HepG2 (cell line): Measurements from ENCODE around the gene LSMEM2. TPM values are rescaled to one million over a fixed set of nuclear protein-coding genes. Genes with fewer than 3 reads are reported as not detected.

Source experiments
- ATAC-seq: fragments of 200-7000 bp; cut with Tn5 transposase; 3 replicates; pipeline ENCODE4 v1.9.1; 2020; ENCODE audit warnings: mild to moderate bottlenecking, moderate library complexity
- BruUV-seq: library from RNA; stranded (reverse); fragments of 400-500 nt; replicated peaks from 2 replicates; lab custom pipeline; 2021; lab: Mats Ljungman, UMichigan
- CTCF ChIA-PET: fragments of 300-600 bp; formaldehyde crosslinking; extraction: SDS; loops from one replicate; lab custom pipeline; 2021; ENCODE audit warnings: low total read pairs, inconsistent platforms, low intra/inter-chr PET ratio; lab: Yijun Ruan, JAX
- POLR2A ChIA-PET: fragments of 350-600 bp; sonication (Branson Sonifier 250); formaldehyde crosslinking; loops from one replicate; lab custom pipeline; 2020; ENCODE audit warnings: antibody characterized with exemption, inconsistent platforms; lab: Yijun Ruan, JAX
- DNase-seq: peaks from one replicate; pipeline ENCODE4 v3.0.0-alpha.2; 2015; ENCODE audit warnings: low spot score
- FAIRE-seq: peaks from 3 replicates; lab custom pipeline; 2011; peaks lifted over from hg19 to GRCh38; lab: Jason Lieb, UNC
- H2AFZ ChIP-seq: one replicate; pipeline ENCODE4 v1.6.1; 2011; ENCODE audit warnings: low read length, inconsistent platforms
- H3K27ac ChIP-seq: fragments of 300-600 bp; 3 replicates; pipeline ENCODE4 v1.8.0; 2011; ENCODE audit warnings: mixed run types, mild to moderate bottlenecking, mixed read lengths, low read length, inconsistent platforms; ENCODE audit not compliant: insufficient read depth; ENCODE audit errors: extremely low read length
- H3K27me3 ChIP-seq, 2 experiments: fragments of 200-600 bp in 1 of 2; 2 replicates in 1 of 2; 3 replicates in 1 of 2; pipeline versions ENCODE4 v1.6.0 to v1.8.0; 2011; ENCODE audit warnings: low read length in 2 of 2, mild to moderate bottlenecking in 2 of 2, moderate library complexity in 2 of 2, inconsistent platforms in 1 of 2; ENCODE audit not compliant: insufficient read depth in 2 of 2, control insufficient read depth in 1 of 2
- H3K36me3 ChIP-seq, 2 experiments: fragments of 200-600 bp in 1 of 2; replicated peaks in 1 of 2; 2 replicates in 1 of 2; 3 replicates in 1 of 2; pipeline versions ENCODE4 v1.5.1 to v1.8.0; 2011; ENCODE audit warnings: low read length in 2 of 2, inconsistent platforms in 1 of 2; ENCODE audit not compliant: insufficient read depth in 2 of 2, control insufficient read depth in 1 of 2
- H3K4me1 ChIP-seq: 2 replicates; pipeline ENCODE4 v1.5.1; 2012; ENCODE audit warnings: low read length, inconsistent platforms; ENCODE audit not compliant: insufficient read depth
- H3K4me2 ChIP-seq: 2 replicates; pipeline ENCODE4 v1.6.0; 2011; ENCODE audit warnings: low read depth, low read length, inconsistent platforms
- H3K4me3 ChIP-seq, 3 experiments: fragments of 200-600 bp in 1 of 3; sonication (generic), shearing (Covaris generic) in 1 of 3; replicated peaks in 1 of 3; 2 replicates each; pipeline ENCODE4 v1.5.1; 2011 to 2016; ENCODE audit warnings: low read length in 3 of 3, inconsistent platforms in 2 of 3, low read depth in 2 of 3, mild to moderate bottlenecking in 2 of 3, control low read depth in 1 of 3, mixed read lengths in 1 of 3; ENCODE audit not compliant: insufficient read depth in 1 of 3
- H3K79me2 ChIP-seq: one replicate; pipeline ENCODE4 v1.6.1; 2011; ENCODE audit warnings: low read length, inconsistent platforms; ENCODE audit not compliant: insufficient read depth
- H3K9ac ChIP-seq: 2 replicates; pipeline ENCODE4 v1.6.0; 2011; ENCODE audit warnings: mild to moderate bottlenecking, low read depth, low read length, inconsistent platforms; ENCODE audit not compliant: insufficient read depth
- H3K9me3 ChIP-seq: 2 replicates; pipeline ENCODE4 v1.5.1; 2012; ENCODE audit warnings: mild to moderate bottlenecking, low read length
- H4K20me1 ChIP-seq: 2 replicates; pipeline ENCODE4 v1.6.0; 2011; ENCODE audit warnings: inconsistent platforms, mild to moderate bottlenecking, low read length, moderate library complexity; ENCODE audit not compliant: insufficient read depth
- ARNTL ChIP-seq: sonication (generic); formaldehyde crosslinking; IDR thresholded peaks from 2 replicates; pipeline ENCODE4 v1.4.0; 2020; ENCODE audit warnings: mild to moderate bottlenecking, missing genetic modification reagents
- BCL6 ChIP-seq: IDR thresholded peaks from 2 replicates; pipeline ENCODE4 v1.6.1; 2016; ENCODE audit warnings: missing genetic modification reagents, missing compliant biosample characterization
- BORCS8-MEF2B ChIP-seq: sonication (generic); formaldehyde crosslinking; IDR thresholded peaks from 2 replicates; pipeline ENCODE4 v1.8.0; 2022; ENCODE audit warnings: mild to moderate bottlenecking, missing genetic modification reagents
- CEBPB ChIP-seq: IDR thresholded peaks from 2 replicates; pipeline ENCODE4 v1.6.1; 2011; ENCODE audit warnings: low read depth, low read length, improper control_type of control experiment, borderline replicate concordance
- HCFC1 ChIP-seq: fragments of 150-350 bp; IDR thresholded peaks from 2 replicates; pipeline ENCODE4 v1.6.1; 2014; ENCODE audit warnings: low read depth, low read length
- JUN ChIP-seq: sonication (generic); formaldehyde crosslinking; IDR thresholded peaks from 2 replicates; pipeline ENCODE4 v1.4.0; 2020; ENCODE audit warnings: mild to moderate bottlenecking, missing genetic modification reagents
- KDM3A ChIP-seq: IDR thresholded peaks from 2 replicates; pipeline ENCODE4 v1.6.1; 2018; ENCODE audit warnings: low read depth, missing compliant biosample characterization
- MBNL3 ChIP-seq: fragments of 250-450 bp; sonication (Bioruptor Pico); conservative IDR thresholded peaks from 2 replicates; pipeline ENCODE4 v1.8.0; 2022; ENCODE audit warnings: mild to moderate bottlenecking, inconsistent platforms
- SETDB1 ChIP-seq: sonication (generic); formaldehyde crosslinking; IDR thresholded peaks from 2 replicates; pipeline ENCODE4 v1.5.1; 2020; ENCODE audit warnings: missing genetic modification reagents, mild to moderate bottlenecking, borderline replicate concordance
- TSC22D2 ChIP-seq: sonication (generic); formaldehyde crosslinking; IDR thresholded peaks from 2 replicates; pipeline ENCODE4 v1.5.1; 2020; ENCODE audit warnings: missing genetic modification reagents, mild to moderate bottlenecking, borderline replicate concordance
- ZFYVE20 ChIP-seq: sonication (generic); formaldehyde crosslinking; IDR thresholded peaks from 2 replicates; pipeline ENCODE4 v1.8.0; 2023; ENCODE audit warnings: low read depth, mild to moderate bottlenecking, moderate library complexity, missing genetic modification reagents, borderline replicate concordance
- ZNF232 ChIP-seq: sonication (generic); formaldehyde crosslinking; IDR thresholded peaks from 2 replicates; pipeline ENCODE4 v1.4.0; 2020; ENCODE audit warnings: missing genetic modification reagents, borderline replicate concordance
- ZNF263 ChIP-seq: sonication (generic); formaldehyde crosslinking; IDR thresholded peaks from 2 replicates; pipeline ENCODE4 v1.4.0; 2020; ENCODE audit warnings: missing genetic modification reagents
- ZNF678 ChIP-seq: sonication (generic); formaldehyde crosslinking; IDR thresholded peaks from 2 replicates; pipeline ENCODE4 v1.4.0; 2020; ENCODE audit warnings: mild to moderate bottlenecking, missing genetic modification reagents
- ZNF687 ChIP-seq: sonication (generic); formaldehyde crosslinking; IDR thresholded peaks from 2 replicates; pipeline ENCODE4 v1.5.1; 2020; ENCODE audit warnings: mild to moderate bottlenecking, missing genetic modification reagents, moderate library complexity
- whole genome bisulfite sequencing: methylation state at CpG from one replicate; pipeline ENCODE4 v1.1.6; 2017; ENCODE audit warnings: low lambda C conversion rate; 5-methylcytosine and 5-hydroxymethylcytosine counted together
- in situ Hi-C: cut with HindIII; loops from 2 replicates; pipeline ENCODE4 v1.10.0; 2017; ENCODE audit warnings: low pct_unique_long_range_greater_than_20kb; ENCODE audit not compliant: extremely low pct_ligation_motif_present
- intact Hi-C: fragments of 100-400 bp; cut with micrococcal nuclease; formaldehyde crosslinking; loops from one replicate; pipeline ENCODE4 v1.10.0; 2022; ENCODE audit not compliant: unreplicated experiment
- polyA plus RNA-seq, 8 experiments: library from polyadenylated mRNA; depleted of rRNA in 3 of 8; stranded (reverse) in 7 of 8; unstranded in 1 of 8; fragments of >200 nt; fragmentation: Illumina TruSeq in 4 of 8; extraction: Trizol in 4 of 8; gene quantifications; 2 replicates each; pipeline versions ENCODE4 v1.2.1 to v1.2.3, GENCODE V29; 2011 to 2016; ENCODE audit warnings: low read depth in 4 of 8, missing spikeins in 1 of 8, mixed read lengths in 1 of 8; ENCODE audit not compliant: insufficient read depth in 1 of 8
- total RNA-seq, 5 experiments: library from RNA; depleted of rRNA; stranded (reverse); fragments of >200 nt; fragmentation: Illumina TruSeq; extraction: Trizol; gene quantifications; 2 replicates each; pipeline ENCODE4 v1.2.3, GENCODE V29; 2016; ENCODE audit warnings: low read depth in 1 of 5
- TF ChIP-seq, protein P1 (sequence below): sonication (generic); formaldehyde crosslinking; conservative IDR thresholded peaks from 2 replicates; pipeline ENCODE4 v1.8.0; 2022; ENCODE audit warnings: mild to moderate bottlenecking, moderate library complexity, missing genetic modification reagents
- TF ChIP-seq, protein P2 (sequence below): IDR thresholded peaks from 2 replicates; pipeline ENCODE4 v1.6.1; 2012; ENCODE audit warnings: low read depth, low read length, improper control_type of control experiment

Gene LSMEM2
- total and polyA plus RNA-seq, 2 of the 13 experiments (the other 11 are each of a cell fraction or from before 2014, with no cell fraction given) = 0.07 to 0.41 TPM

DNA sequence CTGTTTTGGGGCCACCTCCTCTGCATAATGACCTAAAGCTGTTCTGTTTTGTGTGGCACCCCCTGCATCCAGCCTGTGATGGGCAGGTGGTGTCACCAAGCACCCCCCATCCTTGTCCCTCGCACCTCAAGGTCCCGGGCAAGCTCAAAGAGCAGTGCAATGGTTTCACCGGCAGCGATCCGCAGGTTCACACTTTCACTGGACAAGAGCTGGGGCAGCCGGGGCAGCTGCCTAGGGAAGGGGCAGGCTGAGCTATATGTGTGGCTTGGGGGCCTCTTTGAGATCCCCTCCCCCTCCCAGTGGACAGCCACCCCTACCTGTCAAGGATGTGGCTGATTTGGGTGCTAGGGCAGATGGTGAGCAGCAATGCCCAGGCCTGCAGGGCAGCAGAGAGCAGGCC is 10.2 kb downstream of the LSMEM2 start:
- H3K4me2 ChIP-seq = no peak overlapping the region
- CTCF ChIA-PET = no interaction called here
- no TSS peak for BruUV-seq
- peaks cover 28% of the 10 kb centered on the region for H3K4me1 ChIP-seq
- in situ Hi-C loops = no loop called here
- intact Hi-C loops = no loop called here
- WGBS = 96% methylated on average over 6 of the region's 6 CpGs
- H3K9me3 ChIP-seq = no peaks in the 10 kb centered on the region
- peaks cover 15% of the 10 kb centered on the region for H3K79me2 ChIP-seq
- ATAC-seq = no peak
- H4K20me1 ChIP-seq = no peaks in the 10 kb centered on the region
- no peak overlapping the region for H3K27ac ChIP-seq
- no peak for DNase-seq
- H3K36me3 ChIP-seq = peaks cover 22 to 40% of the 10 kb centered on the region in 2 experiments
- H2AFZ ChIP-seq = no peak overlapping the region
- TF ChIP-seq KDM3A (CRISPR knock-in tag) (no peak), ZNF678 (no peak), HCFC1 (no peak), MBNL3 (CRISPR knock-in tag) (no peak), ZFYVE20 (CRISPR knock-in tag) (no peak), CEBPB (no peak), SETDB1 (CRISPR knock-in tag) (no peak), ARNTL (CRISPR knock-in tag) (no peak), BCL6 (no peak), ZNF263 (CRISPR knock-in tag) (no peak), BORCS8-MEF2B (CRISPR knock-in tag) (no peak), ZNF232 (CRISPR knock-in tag) (no peak), JUN (no peak), ZNF687 (no peak), TSC22D2 (CRISPR knock-in tag) (no peak)
- TF ChIP-seq, protein P1, sequence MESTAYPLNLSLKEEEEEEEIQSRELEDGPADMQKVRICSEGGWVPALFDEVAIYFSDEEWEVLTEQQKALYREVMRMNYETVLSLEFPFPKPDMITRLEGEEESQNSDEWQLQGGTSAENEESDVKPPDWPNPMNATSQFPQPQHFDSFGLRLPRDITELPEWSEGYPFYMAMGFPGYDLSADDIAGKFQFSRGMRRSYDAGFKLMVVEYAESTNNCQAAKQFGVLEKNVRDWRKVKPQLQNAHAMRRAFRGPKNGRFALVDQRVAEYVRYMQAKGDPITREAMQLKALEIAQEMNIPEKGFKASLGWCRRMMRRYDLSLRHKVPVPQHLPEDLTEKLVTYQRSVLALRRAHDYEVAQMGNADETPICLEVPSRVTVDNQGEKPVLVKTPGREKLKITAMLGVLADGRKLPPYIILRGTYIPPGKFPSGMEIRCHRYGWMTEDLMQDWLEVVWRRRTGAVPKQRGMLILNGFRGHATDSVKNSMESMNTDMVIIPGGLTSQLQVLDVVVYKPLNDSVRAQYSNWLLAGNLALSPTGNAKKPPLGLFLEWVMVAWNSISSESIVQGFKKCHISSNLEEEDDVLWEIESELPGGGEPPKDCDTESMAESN (CRISPR knock-in tag) = no peak
- TF ChIP-seq, protein P2, sequence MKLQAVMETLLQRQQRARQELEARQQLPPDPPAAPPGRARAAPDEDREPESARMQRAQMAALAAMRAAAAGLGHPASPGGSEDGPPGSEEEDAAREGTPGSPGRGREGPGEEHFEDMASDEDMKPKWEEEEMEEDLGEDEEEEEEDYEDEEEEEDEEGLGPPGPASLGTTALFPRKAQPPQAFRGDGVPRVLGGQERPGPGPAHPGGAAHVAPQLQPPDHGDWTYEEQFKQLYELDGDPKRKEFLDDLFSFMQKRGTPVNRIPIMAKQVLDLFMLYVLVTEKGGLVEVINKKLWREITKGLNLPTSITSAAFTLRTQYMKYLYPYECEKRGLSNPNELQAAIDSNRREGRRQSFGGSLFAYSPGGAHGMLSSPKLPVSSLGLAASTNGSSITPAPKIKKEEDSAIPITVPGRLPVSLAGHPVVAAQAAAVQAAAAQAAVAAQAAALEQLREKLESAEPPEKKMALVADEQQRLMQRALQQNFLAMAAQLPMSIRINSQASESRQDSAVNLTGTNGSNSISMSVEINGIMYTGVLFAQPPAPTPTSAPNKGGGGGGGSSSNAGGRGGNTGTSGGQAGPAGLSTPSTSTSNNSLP = no peak
- POLR2A ChIA-PET = interaction anchor here (0.8 kb wide), 1 partner anchor 10 kb away, joined by 3 read pairs; the partner anchor contains the start of genes HYAL3 and NAA80
- no peak for FAIRE-seq
- H3K4me3 ChIP-seq = no peak overlapping the region
- no peaks in the 10 kb centered on the region for H3K27me3 ChIP-seq
- H3K9ac ChIP-seq = no peak overlapping the region
